Esophagus squamous epithelium (tissue), 5 donors: ENCODE results near the gene THSD7B. TPM values are rescaled to one million over a fixed set of nuclear protein-coding genes. Genes with fewer than 3 reads are reported as not detected.

Experiments
- DNase-seq: peaks from one replicate; lab custom pipeline; 2025; lab: John Stamatoyannopoulos, UW
- H3K27ac ChIP-seq, 4 donors: fragments of 200-600 bp; sonication (generic); one replicate each; pipeline ENCODE4 v1.5.1; 2016 to 2019; ENCODE audit warnings: mild to moderate bottlenecking in 1 of 4
- H3K27me3 ChIP-seq, 4 donors: fragments of 200-600 bp; sonication (generic); 1 replicate in 3 of 4; 2 replicates in 1 of 4; pipeline versions ENCODE4 v1.5.1 to v1.6.0; 2017 to 2021; ENCODE audit warnings: antibody characterized with exemption in 1 of 4
- H3K36me3 ChIP-seq, 3 donors: fragments of 200-600 bp; sonication (generic); one replicate each; pipeline ENCODE4 v1.5.1; 2016 to 2019
- H3K4me1 ChIP-seq, 3 donors: fragments of 200-600 bp; sonication (generic); one replicate each; pipeline ENCODE4 v1.5.1; 2017 to 2019
- H3K4me3 ChIP-seq, 4 donors: fragments of 200-600 bp; sonication (generic); 1 replicate in 3 of 4; 2 replicates in 1 of 4; pipeline ENCODE4 v1.5.1; 2016 to 2019; ENCODE audit warnings: mild to moderate bottlenecking in 2 of 4, moderate library complexity in 1 of 4
- H3K9me3 ChIP-seq, 3 donors: fragments of 200-600 bp; sonication (generic); one replicate each; pipeline ENCODE4 v1.5.1; 2016 to 2019
- CTCF ChIP-seq, 6 experiments: fragments of 450-650 bp in 4 of 6; fragments of 200-600 bp in 2 of 6; sonication (generic) in 2 of 6; IDR thresholded peaks; one replicate each; pipeline ENCODE4 v1.5.1; 2016 to 2019; ENCODE audit warnings: antibody characterized with exemption in 6 of 6, mild to moderate bottlenecking in 4 of 6, moderate library complexity in 4 of 6
- POLR2A ChIP-seq, 4 donors: fragments of 450-650 bp; IDR thresholded peaks; one replicate each; pipeline ENCODE4 v1.6.1; 2017; ENCODE audit warnings: antibody characterized with exemption in 4 of 4, mild to moderate bottlenecking in 4 of 4, moderate library complexity in 3 of 4
- WGBS, 2 donors: methylation state at CpG; one replicate each; pipeline ENCODE4 v1.1.5; 2018; 5-methylcytosine and 5-hydroxymethylcytosine counted together
- intact Hi-C: fragments of 100-400 bp; cut with DNase I; formaldehyde crosslinking; loops from one replicate; pipeline ENCODE4 v1.15.0; 2022
- small RNA-seq, 4 donors: library from RNA; depleted of rRNA; stranded (forward); fragments of <200 nt; gene quantifications; one replicate each; pipeline ENCODE3, GENCODE V24; 2016
- total RNA-seq, 4 donors: library from RNA; depleted of rRNA; stranded (reverse); fragments of >200 nt; gene quantifications; one replicate each; pipeline ENCODE4 v1.1.0, GENCODE V29; 2016
- donor health status: DM: yes; HTN: yes; CAD: no.

THSD7B gene
- total RNA-seq, 4 donors from 2014 or later: 0.31 to 0.97 (median 0.72) TPM

DNA sequence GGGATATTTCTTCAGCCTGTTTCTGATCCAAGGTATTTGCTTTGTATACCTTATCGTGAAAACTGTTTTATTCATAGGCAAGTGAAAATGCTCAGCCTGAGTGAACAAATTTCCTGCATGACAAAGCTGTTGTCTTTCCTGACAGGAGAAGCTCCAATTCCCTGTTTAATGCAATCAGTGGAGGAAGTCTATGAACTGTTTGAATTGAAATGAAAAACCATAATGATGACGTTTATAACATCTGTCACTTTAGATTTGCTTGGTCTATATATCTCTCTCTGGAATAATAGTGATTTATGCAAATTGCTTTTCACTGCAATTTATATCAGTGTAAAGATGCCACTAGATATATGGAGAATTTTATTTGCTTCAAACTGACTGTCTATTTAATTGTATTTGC, 959.6 kb downstream of the THSD7B start:
- TF ChIP-seq POLR2A (IDR thresholded peaks at IDR 0.05) (no peak), CTCF (IDR thresholded peaks at IDR 0.05) (no peak)
- H3K36me3 ChIP-seq: no peaks in the 10 kb centered on the region
- WGBS, 2 donors: 60 to 67% methylated on average over 2 of the region's 2 CpGs
- no peaks in the 10 kb centered on the region for H3K27me3 ChIP-seq
- H3K27ac ChIP-seq: no peak overlapping the region
- no peak for DNase-seq
- no peak overlapping the region for H3K4me3 ChIP-seq
- intact Hi-C loops: no loop called here
- no peaks in the 10 kb centered on the region for H3K4me1 ChIP-seq
- no peaks in the 10 kb centered on the region for H3K9me3 ChIP-seq

Small RNA genes within 50 kb of the gene (small RNA-seq; reads per million reads assigned to genes)
- gene RF00019 (0 reads per million in 4 donors), gene RNA5SP105 (0 reads per million in 4 donors)
